HG02840 (cell line): ENCODE measurements around the gene PTPRN2.

Experiments
- ATAC-seq: cut with Tn5 transposase; IDR thresholded peaks from one replicate; pipeline ENCODE4 v1.9.1; 2021; ENCODE audit warnings: mild to moderate bottlenecking, moderate library complexity, moderate number of reproducible peaks; ENCODE audit not compliant: unreplicated experiment, low FRiP score

PTPRN2 gene

GRCh38 chr7:157834501-157835163 lies 753.0 kb downstream of the PTPRN2 start:
- no peak for ATAC-seq

GRCh38 chr7:157832866-157833607 lies 754.6 kb downstream of the PTPRN2 start:
- no peak for ATAC-seq

GRCh38 chr7:157832421-157832820 lies 755.2 kb downstream of the PTPRN2 start:
- no peak for ATAC-seq

GRCh38 chr7:157832006-157832405 lies 755.6 kb downstream of the PTPRN2 start:
- no peak for ATAC-seq

GRCh38 chr7:157831143-157831905 lies 756.3 kb downstream of the PTPRN2 start:
- no peak for ATAC-seq

- no peak for ATAC-seq
Observed at GRCh38 chr7:157830331-157830730, 757.3 kb downstream of the PTPRN2 start.

- no peak for ATAC-seq
Observed at GRCh38 chr7:157829491-157829890, 758.1 kb downstream of the PTPRN2 start.

GRCh38 chr7:157828881-157829280 lies 758.7 kb downstream of the PTPRN2 start:
- ATAC-seq, result no peak

- no peak for ATAC-seq
Observed at GRCh38 chr7:157828190-157828589, 759.4 kb downstream of the PTPRN2 start.

- no peak for ATAC-seq
Observed at GRCh38 chr7:157827863-157828160, 759.8 kb downstream of the PTPRN2 start.

- no peak for ATAC-seq
Observed at GRCh38 chr7:157827045-157827862, 760.4 kb downstream of the PTPRN2 start.

GRCh38 chr7:157826566-157826965 lies 761.1 kb downstream of the PTPRN2 start:
- ATAC-seq, result no peak

GRCh38 chr7:157825325-157825724 lies 762.3 kb downstream of the PTPRN2 start:
- ATAC-seq, result no peak

- no peak for ATAC-seq
Observed at GRCh38 chr7:157824819-157825121, 762.9 kb downstream of the PTPRN2 start.

- ATAC-seq, result no peak
Observed at GRCh38 chr7:157824011-157824818, 763.4 kb downstream of the PTPRN2 start.

- no peak for ATAC-seq
Observed at GRCh38 chr7:157822688-157823031, 765.0 kb downstream of the PTPRN2 start.

GRCh38 chr7:157821959-157822687 lies 765.5 kb downstream of the PTPRN2 start:
- no peak for ATAC-seq

- no peak for ATAC-seq
Observed at GRCh38 chr7:157820796-157821195, 766.8 kb downstream of the PTPRN2 start.

- ATAC-seq, result no peak
Observed at GRCh38 chr7:157819455-157819807, 768.2 kb downstream of the PTPRN2 start.
